Karpas-422 (cell line): Measurements from ENCODE around the gene NOTCH1. TPM values are rescaled to one million over a fixed set of nuclear protein-coding genes. Genes with fewer than 3 reads are reported as not detected.

Experiments
- DNase-seq: peaks from one replicate; pipeline ENCODE4 v3.0.0-alpha.2; 2015
- H2AFZ ChIP-seq: fragments of 200-600 bp; sonication (generic); 2 replicates; pipeline ENCODE4 v1.6.1; 2014; ENCODE audit warnings: antibody characterized with exemption, low read length, mixed read lengths
- H3K27ac ChIP-seq: fragments of 200-600 bp; sonication (generic); 2 replicates; pipeline ENCODE4 v1.5.1; 2014; ENCODE audit warnings: mild to moderate bottlenecking, low read length, moderate library complexity
- H3K27me3 ChIP-seq: fragments of 200-600 bp; sonication (generic); 2 replicates; pipeline ENCODE4 v1.6.1; 2014; ENCODE audit warnings: low read length, mixed read lengths
- H3K36me3 ChIP-seq: fragments of 200-600 bp; sonication (generic); 2 replicates; pipeline ENCODE4 v1.6.1; 2014; ENCODE audit warnings: low read length, mixed read lengths; ENCODE audit not compliant: insufficient read depth
- H3K4me1 ChIP-seq: fragments of 200-600 bp; sonication (generic); 2 replicates; pipeline ENCODE4 v1.6.1; 2014; ENCODE audit warnings: mild to moderate bottlenecking, low read length, mixed read lengths
- H3K4me2 ChIP-seq: fragments of 200-600 bp; sonication (generic); 2 replicates; pipeline ENCODE4 v1.6.1; 2014; ENCODE audit warnings: low read length, low read depth, mild to moderate bottlenecking; ENCODE audit not compliant: poor library complexity, severe bottlenecking
- H3K4me3 ChIP-seq: fragments of 200-600 bp; sonication (generic); 2 replicates; pipeline ENCODE4 v1.5.1; 2014; ENCODE audit warnings: mild to moderate bottlenecking, antibody characterized with exemption, low read length, mixed read lengths
- H3K79me2 ChIP-seq: fragments of 200-600 bp; sonication (generic); 2 replicates; pipeline ENCODE4 v1.6.1; 2014; ENCODE audit warnings: mild to moderate bottlenecking, low read length, mixed read lengths
- H3K9ac ChIP-seq: fragments of 200-600 bp; sonication (generic); 2 replicates; pipeline ENCODE4 v1.6.0; 2014; ENCODE audit warnings: low read length
- H3K9me2 ChIP-seq: fragments of 200-600 bp; sonication (generic), shearing (Covaris generic); replicated peaks from 2 replicates; pipeline ENCODE4 v1.6.0; 2014; ENCODE audit warnings: mild to moderate bottlenecking, low read length, moderate library complexity; ENCODE audit not compliant: insufficient read depth
- H3K9me3 ChIP-seq: fragments of 300-700, 200-600 bp; sonication (generic); 2 replicates; pipeline ENCODE4 v1.6.1; 2014; ENCODE audit warnings: low read length, mixed read lengths
- H4K20me1 ChIP-seq: fragments of 200-600 bp; sonication (generic); 2 replicates; pipeline ENCODE4 v1.6.1; 2014; ENCODE audit warnings: mild to moderate bottlenecking, antibody characterized with exemption, low read length, low read depth; ENCODE audit not compliant: insufficient read depth
- total RNA-seq: library from RNA; depleted of rRNA; stranded (reverse); fragments of >200 nt; shearing (Covaris generic); gene quantifications from 2 replicates; pipeline ENCODE4 v1.2.3, GENCODE V29; 2014; ENCODE audit warnings: low replicate concordance

Gene NOTCH1
- total RNA-seq, 1 experiment from 2014 or later: 15.0 TPM

GRCh38 chr9:136567651-136568287, 21.9 kb upstream of the NOTCH1 start:
- no peaks in the 10 kb centered on the region for H3K9me3 ChIP-seq
- no peaks in the 10 kb centered on the region for H3K4me1 ChIP-seq
- no peak overlapping the region for H3K9ac ChIP-seq
- no peak overlapping the region for H3K27ac ChIP-seq
- no peaks in the 10 kb centered on the region for H3K79me2 ChIP-seq
- H3K4me3 ChIP-seq: no peak overlapping the region
- H3K9me2 ChIP-seq: no peaks in the 10 kb centered on the region
- no peaks in the 10 kb centered on the region for H3K27me3 ChIP-seq
- H4K20me1 ChIP-seq: peaks cover 2% of the 10 kb centered on the region; the same call in 1 of the 2 replicates
- H3K4me2 ChIP-seq: no peak overlapping the region
- no peak overlapping the region for H2AFZ ChIP-seq
- H3K36me3 ChIP-seq: no peaks in the 10 kb centered on the region
- peak; percentile 45 for DNase-seq

DNA sequence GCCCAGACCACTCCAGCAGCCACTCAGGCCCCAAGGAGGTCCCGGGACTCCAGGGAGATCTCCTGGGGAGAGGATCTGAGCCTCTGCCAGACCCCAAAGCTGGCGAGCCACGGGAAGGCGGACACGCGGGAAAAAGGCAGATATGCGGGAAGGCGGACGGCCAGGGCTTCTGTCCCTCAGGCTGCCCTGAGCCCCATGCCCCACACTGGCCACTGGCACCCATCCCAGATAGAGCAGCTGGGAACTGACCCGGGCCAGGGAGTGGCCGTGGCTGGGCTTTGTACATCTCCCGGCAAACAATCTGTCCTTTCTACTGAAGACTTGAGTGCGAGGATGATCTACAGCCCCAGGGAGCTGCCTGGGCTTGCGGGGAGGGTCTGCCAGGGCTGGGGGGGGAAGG, 21.1 kb upstream of the NOTCH1 start:
- Histone ChIP-seq H3K4me2 (no peak overlapping the region), H3K9me2 (no peaks in the 10 kb centered on the region), H3K4me1 (no peaks in the 10 kb centered on the region)

DNA sequence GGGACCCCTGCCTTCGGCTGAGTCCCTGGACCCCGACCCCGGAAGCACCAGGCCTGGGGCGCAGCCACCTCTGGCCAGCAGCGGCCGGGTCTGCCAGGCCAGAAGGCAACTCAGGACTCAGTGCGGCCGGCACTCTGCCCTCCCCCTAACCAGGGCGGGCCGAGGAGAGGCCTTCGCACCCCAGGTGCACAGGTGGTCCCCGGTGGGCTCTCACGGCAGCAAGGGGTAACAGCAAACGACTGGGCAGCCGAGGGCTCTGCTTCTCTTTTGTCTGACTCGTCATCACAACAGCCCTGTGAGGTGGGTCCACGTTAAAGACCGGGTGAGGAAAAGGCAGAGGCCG, 20.7 kb upstream of the NOTCH1 start:
- Histone ChIP-seq H3K27ac (no peak overlapping the region), H3K36me3 (no peaks in the 10 kb centered on the region), H3K4me2 (no peak overlapping the region), H3K79me2 (no peaks in the 10 kb centered on the region), H3K4me1 (no peaks in the 10 kb centered on the region), H3K9me2 (no peaks in the 10 kb centered on the region), H3K9me3 (no peaks in the 10 kb centered on the region), H3K4me3 (no peak overlapping the region), H4K20me1 (peaks cover 2% of the 10 kb centered on the region; the same call in 1 of the 2 replicates), H2AFZ (no peak overlapping the region), H3K27me3 (no peaks in the 10 kb centered on the region), H3K9ac (no peak overlapping the region)
- DNase-seq: no peak

More for the DNA sequence above, 21.1 kb upstream of the NOTCH1 start:
- H3K27ac ChIP-seq: no peak overlapping the region
- no peaks in the 10 kb centered on the region for H3K36me3 ChIP-seq
- no peak overlapping the region for H3K4me3 ChIP-seq
- no peaks in the 10 kb centered on the region for H3K79me2 ChIP-seq
- H4K20me1 ChIP-seq: peaks cover 2% of the 10 kb centered on the region; the same call in 1 of the 2 replicates
- H3K9me3 ChIP-seq: no peaks in the 10 kb centered on the region
- no peak for DNase-seq
- no peak overlapping the region for H3K9ac ChIP-seq
- no peaks in the 10 kb centered on the region for H3K27me3 ChIP-seq
- H2AFZ ChIP-seq: no peak overlapping the region

GRCh38 chr9:136565715-136566552, 20.1 kb upstream of the NOTCH1 start:
- Histone ChIP-seq H3K79me2 (no peaks in the 10 kb centered on the region), H3K4me1 (no peaks in the 10 kb centered on the region), H3K36me3 (no peaks in the 10 kb centered on the region), H3K27ac (no peak overlapping the region), H3K4me2 (no peak overlapping the region), H3K9me2 (no peaks in the 10 kb centered on the region), H4K20me1 (peaks cover 2% of the 10 kb centered on the region; the same call in 1 of the 2 replicates), H3K9me3 (no peaks in the 10 kb centered on the region), H3K4me3 (no peak overlapping the region), H3K27me3 (no peaks in the 10 kb centered on the region), H2AFZ (no peak overlapping the region), H3K9ac (no peak overlapping the region)
- no peak for DNase-seq

DNA sequence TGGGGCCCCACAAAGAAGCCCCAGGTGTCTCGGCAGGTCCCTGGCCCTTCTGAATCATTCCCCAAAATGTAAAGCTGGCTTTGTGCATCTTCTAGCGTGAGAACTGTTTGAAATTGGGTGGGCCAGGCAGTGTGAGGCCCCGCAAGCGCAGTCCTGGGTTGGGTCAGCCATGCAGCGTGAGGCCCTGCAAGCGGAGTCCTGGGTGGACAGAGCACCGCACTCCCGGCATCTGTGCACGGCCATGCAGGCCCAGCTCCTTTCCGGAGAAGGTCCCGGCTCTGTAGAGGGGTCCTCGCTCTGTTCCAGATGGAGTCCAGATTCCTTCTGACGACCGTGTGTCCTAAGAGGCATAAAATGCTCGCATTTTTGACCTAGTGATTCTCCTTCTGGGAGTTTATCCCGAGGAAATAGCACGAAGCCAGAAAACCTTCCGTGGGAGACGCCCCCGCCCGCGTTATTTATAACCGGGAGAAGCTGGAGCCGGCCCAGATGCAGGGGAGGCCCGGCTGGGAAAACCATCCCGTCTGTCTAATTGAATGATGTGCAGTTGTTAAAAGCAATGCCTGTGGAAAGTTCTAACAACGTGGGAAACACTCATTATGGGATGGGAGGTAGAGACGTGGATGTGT, 19.4 kb upstream of the NOTCH1 start:
- H2AFZ ChIP-seq: no peak overlapping the region
- no peaks in the 10 kb centered on the region for H3K27me3 ChIP-seq
- H3K79me2 ChIP-seq: no peaks in the 10 kb centered on the region
- H3K4me2 ChIP-seq: no peak overlapping the region
- H3K4me3 ChIP-seq: no peak overlapping the region
- no peaks in the 10 kb centered on the region for H3K9me3 ChIP-seq
- H3K36me3 ChIP-seq: no peaks in the 10 kb centered on the region
- peaks cover 2% of the 10 kb centered on the region; the same call in 1 of the 2 replicates for H4K20me1 ChIP-seq
- DNase-seq: no peak
- H3K27ac ChIP-seq: no peak overlapping the region
- H3K9ac ChIP-seq: no peak overlapping the region
- H3K4me1 ChIP-seq: no peaks in the 10 kb centered on the region
- no peaks in the 10 kb centered on the region for H3K9me2 ChIP-seq

- Histone ChIP-seq H2AFZ (no peak overlapping the region), H3K9me2 (no peaks in the 10 kb centered on the region), H3K9me3 (peaks cover 3% of the 10 kb centered on the region; the same call in 1 of the 2 replicates), H4K20me1 (peaks cover 2% of the 10 kb centered on the region; the same call in 1 of the 2 replicates), H3K9ac (no peak overlapping the region), H3K4me3 (no peak overlapping the region), H3K79me2 (no peaks in the 10 kb centered on the region), H3K27me3 (no peaks in the 10 kb centered on the region), H3K4me2 (no peak overlapping the region), H3K36me3 (no peaks in the 10 kb centered on the region), H3K27ac (no peak overlapping the region), H3K4me1 (no peaks in the 10 kb centered on the region)
- no peak for DNase-seq
Observed at GRCh38 chr9:136564379-136564988, 18.6 kb upstream of the NOTCH1 start.

GRCh38 chr9:136563646-136564325, 17.9 kb upstream of the NOTCH1 start:
- H3K27me3 ChIP-seq: no peaks in the 10 kb centered on the region
- DNase-seq: no peak
- no peaks in the 10 kb centered on the region for H3K4me1 ChIP-seq
- no peaks in the 10 kb centered on the region for H3K79me2 ChIP-seq
- no peak overlapping the region for H2AFZ ChIP-seq
- H3K4me2 ChIP-seq: no peak overlapping the region
- H3K9ac ChIP-seq: no peak overlapping the region
- H3K27ac ChIP-seq: no peak overlapping the region
- peaks cover 6% of the 10 kb centered on the region; the same call in 1 of the 2 replicates for H3K9me3 ChIP-seq
- no peaks in the 10 kb centered on the region for H3K9me2 ChIP-seq
- no peak overlapping the region for H3K4me3 ChIP-seq
- H3K36me3 ChIP-seq: no peaks in the 10 kb centered on the region
- peaks cover 2% of the 10 kb centered on the region; the same call in 1 of the 2 replicates for H4K20me1 ChIP-seq
